Spleen (tissue), 11 donors: ENCODE results near the gene GRM2. TPM values are rescaled to one million over a fixed set of nuclear protein-coding genes. Genes with fewer than 3 reads are reported as not detected.
A peak's percentile ranks its signal among the peaks of the same experiment; 100 is the strongest.

Experiments
- DNase-seq: peaks from one replicate; pipeline ENCODE4 v3.0.0-alpha.2; 2020
- H3K27ac ChIP-seq, 8 donors: fragments of 200-600 bp; sonication (generic) in 7 of 8; 1 replicate in 4 of 8; 2 replicates in 4 of 8; pipeline versions ENCODE4 v1.5.0 to v1.8.0; 2016 to 2021; ENCODE audit warnings: inconsistent platforms in 4 of 8, mild to moderate bottlenecking in 4 of 8, moderate library complexity in 1 of 8
- H3K27me3 ChIP-seq, 7 donors: fragments of 200-600 bp; sonication (generic) in 6 of 7; replicated peaks in 1 of 7; 1 replicate in 4 of 7; 2 replicates in 3 of 7; pipeline versions ENCODE4 v1.5.0 to v1.8.0; 2016 to 2021; ENCODE audit warnings: inconsistent platforms in 3 of 7, mild to moderate bottlenecking in 1 of 7
- H3K36me3 ChIP-seq, 6 donors: fragments of 200-600 bp; sonication (generic) in 5 of 6; 1 replicate in 4 of 6; 2 replicates in 2 of 6; pipeline versions ENCODE4 v1.5.0 to v1.8.0; 2016 to 2021; ENCODE audit warnings: inconsistent platforms in 2 of 6
- H3K4me1 ChIP-seq, 6 donors: fragments of 200-600 bp; sonication (generic) in 5 of 6; 1 replicate in 3 of 6; 2 replicates in 3 of 6; pipeline versions ENCODE4 v1.5.0 to v1.8.0; 2016 to 2021; ENCODE audit warnings: inconsistent platforms in 3 of 6
- H3K4me3 ChIP-seq, 8 donors: fragments of 200-600 bp; sonication (generic) in 7 of 8; 1 replicate in 4 of 8; 2 replicates in 4 of 8; pipeline versions ENCODE4 v1.5.0 to v1.8.0; 2016 to 2021; ENCODE audit warnings: inconsistent platforms in 4 of 8, mild to moderate bottlenecking in 4 of 8, moderate library complexity in 2 of 8
- H3K9me3 ChIP-seq, 8 donors: fragments of 200-600 bp; sonication (generic) in 7 of 8; 1 replicate in 4 of 8; 2 replicates in 4 of 8; pipeline versions ENCODE4 v1.5.0 to v1.8.0; 2016 to 2021; ENCODE audit warnings: inconsistent platforms in 4 of 8
- CTCF ChIP-seq, 11 experiments: fragments of 200-600 bp in 7 of 11; fragments of 450-650 bp in 4 of 11; sonication (generic) in 4 of 11; IDR thresholded peaks in 8 of 11; conservative IDR thresholded peaks in 3 of 11; 1 replicate in 7 of 11; 2 replicates in 4 of 11; pipeline versions ENCODE4 v1.4.0 to v1.8.0; 2016 to 2021; ENCODE audit warnings: antibody characterized with exemption in 11 of 11, inconsistent platforms in 4 of 11, mild to moderate bottlenecking in 1 of 11
- POLR2A ChIP-seq, 3 donors: fragments of 450-650 bp; IDR thresholded peaks; one replicate each; pipeline ENCODE4 v1.5.1; 2017; ENCODE audit warnings: antibody characterized with exemption in 3 of 3, mild to moderate bottlenecking in 1 of 3
- POLR2AphosphoS5 ChIP-seq, 3 donors: sonication (generic); formaldehyde crosslinking; IDR thresholded peaks; one replicate each; pipeline ENCODE4 v1.5.1; 2017; ENCODE audit warnings: antibody characterized with exemption in 3 of 3
- WGBS, 5 donors: extraction: QIAGEN DNeasy Blood & Tissue Kit in 3 of 5; methylation state at CpG; one replicate each; pipeline versions ENCODE4 v1.1.5 to v1.1.7; 2013 to 2018; 5-methylcytosine and 5-hydroxymethylcytosine counted together
- intact Hi-C: fragments of 100-400 bp; cut with DNase I; formaldehyde crosslinking; loops from one replicate; pipeline ENCODE4 v1.15.0; 2023; ENCODE audit warnings: low total_unique reads
- polyA plus RNA-seq, 3 donors: library from polyadenylated mRNA; stranded (reverse); fragments of 200-250 nt; gene quantifications; one replicate each; pipeline ENCODE4 v1.2.1, GENCODE V29; 2013
- total RNA-seq, 7 donors: library from RNA; depleted of rRNA in 3 of 7; stranded (reverse); fragments of >200 nt in 3 of 7; fragmentation: NEBNext Ultra II Directional in 4 of 7; extraction: Animal tissue kit (Norgen Biotek cat#: 25700) in 4 of 7; gene quantifications; one replicate each; pipeline versions ENCODE4 v1.1.0 to v1.2.1, GENCODE V29; 2016 to 2021
- donor health status: healthy with polysubstance abuse.
- donor health status: DM: no; HTN: no; CAD: no; lungs with moderate emphysema.
- donor health status: DM: no; HTN: no; CAD: no.
- donor health status: Bipolar disorder and iron deficiency.
- donor health status: healthy.
- donor health status: DM: no; HTN: no; CAD: no.
- donor health status: DM: yes; HTN: yes; CAD: no.

The GRM2 gene
- total and polyA plus RNA-seq, 10 donors: 0.17 to 2.7 (median 1.4) TPM

GRCh38 chr3:51703761-51704510 is 2.9 kb upstream of the GRM2 start:
- 71 to 92% (median 89%) methylated on average over 2 to 12 of the region's 12 CpGs for WGBS, 5 donors
- no peak overlapping the region for H3K27ac ChIP-seq
- intact Hi-C loops: no loop called here
- TF ChIP-seq POLR2AphosphoS5 (IDR thresholded peaks at IDR 0.05): no peak
- no peak for TF ChIP-seq POLR2A (IDR thresholded peaks at IDR 0.05)
- TF ChIP-seq CTCF (IDR thresholded peaks at IDR 0.05 in 8 of 11, conservative IDR thresholded peaks at IDR 0.05 in 3 of 11): no peak
- peak; percentile 63 for DNase-seq
- H3K36me3 ChIP-seq: peaks cover 0 to 73% (median 49%) of the 10 kb centered on the region in 6 donors
- no peak overlapping the region for H3K4me3 ChIP-seq
- peaks cover 0 to 51% (median 22%) of the 10 kb centered on the region in 6 donors for H3K4me1 ChIP-seq
- H3K9me3 ChIP-seq: no peaks in the 10 kb centered on the region
- H3K27me3 ChIP-seq: peaks cover 0 to 3% (median 0%) of the 10 kb centered on the region in 7 donors

GRCh38 chr3:51704511-51704950 is 2.3 kb upstream of the GRM2 start:
- TF ChIP-seq CTCF (IDR thresholded peaks at IDR 0.05 in 8 of 11, conservative IDR thresholded peaks at IDR 0.05 in 3 of 11) (no peak), POLR2A (IDR thresholded peaks at IDR 0.05) (no peak), POLR2AphosphoS5 (IDR thresholded peaks at IDR 0.05) (no peak)
- intact Hi-C loops: no loop called here
- 79 to 100% (median 92%) methylated on average over 1 to 4 of the region's 4 CpGs for WGBS, 5 donors
- Histone ChIP-seq H3K27me3 (peaks cover 0 to 3% (median 0%) of the 10 kb centered on the region in 7 donors), H3K9me3 (no peaks in the 10 kb centered on the region), H3K27ac (no peak overlapping the region), H3K4me1 (peaks cover 0 to 47% (median 20%) of the 10 kb centered on the region in 6 donors), H3K4me3 (no peak overlapping the region), H3K36me3 (peaks cover 0 to 68% (median 43%) of the 10 kb centered on the region in 6 donors)
- DNase-seq: peak; percentile 58

DNA sequence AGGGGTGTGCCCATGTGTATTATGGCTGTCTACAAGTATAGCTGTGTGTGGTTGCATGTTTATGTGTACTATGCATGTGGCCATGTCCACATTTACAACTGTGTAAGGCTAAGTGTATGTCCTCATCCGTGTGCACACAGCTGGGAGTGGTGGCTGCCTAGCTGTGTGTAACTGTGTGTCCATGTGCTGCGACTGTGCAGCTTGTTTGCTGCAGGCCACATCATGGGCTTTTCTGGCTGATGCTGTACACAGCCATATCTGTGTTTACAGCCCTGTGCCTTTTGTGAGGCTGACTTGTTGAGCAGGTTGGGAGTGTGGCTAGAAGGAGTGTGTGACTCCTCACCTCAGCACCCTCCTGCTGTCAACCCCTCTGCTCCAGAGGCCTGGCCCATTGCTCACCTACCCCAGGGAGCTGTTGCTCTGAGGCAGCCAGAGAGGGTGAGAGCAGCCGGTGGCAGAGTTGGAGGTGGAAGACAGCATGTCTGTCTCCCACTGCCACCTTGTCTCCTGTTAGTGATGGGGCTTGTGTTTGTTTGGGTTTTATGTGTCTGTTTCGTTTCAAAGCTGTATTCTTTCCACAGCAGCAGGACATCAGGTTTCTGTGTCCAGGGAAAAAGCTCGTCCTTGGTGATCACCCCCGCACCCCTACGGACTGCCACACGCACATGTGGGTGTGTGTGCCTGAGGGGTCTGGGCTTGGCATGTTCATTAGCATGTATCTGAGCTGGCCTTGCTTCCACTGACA is 1.4 kb upstream of the GRM2 start:
- intact Hi-C loops: no loop called here
- peaks cover 0 to 3% (median 0%) of the 10 kb centered on the region in 7 donors for H3K27me3 ChIP-seq
- H3K9me3 ChIP-seq: no peaks in the 10 kb centered on the region
- peaks cover 0 to 38% (median 15%) of the 10 kb centered on the region in 6 donors for H3K4me1 ChIP-seq
- H3K4me3 ChIP-seq: no peak overlapping the region
- WGBS, 5 donors: 91 to 93% (median 91%) methylated on average over 7 to 8 of the region's 8 CpGs
- H3K27ac ChIP-seq: no peak overlapping the region
- peak; percentile 63 for DNase-seq
- peaks cover 0 to 58% (median 34%) of the 10 kb centered on the region in 6 donors for H3K36me3 ChIP-seq
- TF ChIP-seq CTCF (IDR thresholded peaks at IDR 0.05 in 8 of 11, conservative IDR thresholded peaks at IDR 0.05 in 3 of 11): no peak
- no peak for TF ChIP-seq POLR2A (IDR thresholded peaks at IDR 0.05)
- no peak for TF ChIP-seq POLR2AphosphoS5 (IDR thresholded peaks at IDR 0.05)
